ENCODE measurements around the gene MAD1L1. TPM values are rescaled to one million over a fixed set of nuclear protein-coding genes. Genes with fewer than 3 reads are reported as not detected.

Gene MAD1L1
- total RNA-seq, 1 donor from 2014 or later = 53.8 TPM

- Mint-ChIP-seq H3K9me3 (no peaks in the 10 kb centered on the region), H3K36me3 (ENCODE audit: low read depth) (peaks cover 13% of the 10 kb centered on the region), H3K27ac (ENCODE audit: unreplicated experiment) (no peak overlapping the region), H3K27me3 (ENCODE audit: low read depth) (no peaks in the 10 kb centered on the region), H3K4me1 (peaks cover 12% of the 10 kb centered on the region), H3K4me3 (no peak overlapping the region)
- TF ChIP-seq, protein P1, sequence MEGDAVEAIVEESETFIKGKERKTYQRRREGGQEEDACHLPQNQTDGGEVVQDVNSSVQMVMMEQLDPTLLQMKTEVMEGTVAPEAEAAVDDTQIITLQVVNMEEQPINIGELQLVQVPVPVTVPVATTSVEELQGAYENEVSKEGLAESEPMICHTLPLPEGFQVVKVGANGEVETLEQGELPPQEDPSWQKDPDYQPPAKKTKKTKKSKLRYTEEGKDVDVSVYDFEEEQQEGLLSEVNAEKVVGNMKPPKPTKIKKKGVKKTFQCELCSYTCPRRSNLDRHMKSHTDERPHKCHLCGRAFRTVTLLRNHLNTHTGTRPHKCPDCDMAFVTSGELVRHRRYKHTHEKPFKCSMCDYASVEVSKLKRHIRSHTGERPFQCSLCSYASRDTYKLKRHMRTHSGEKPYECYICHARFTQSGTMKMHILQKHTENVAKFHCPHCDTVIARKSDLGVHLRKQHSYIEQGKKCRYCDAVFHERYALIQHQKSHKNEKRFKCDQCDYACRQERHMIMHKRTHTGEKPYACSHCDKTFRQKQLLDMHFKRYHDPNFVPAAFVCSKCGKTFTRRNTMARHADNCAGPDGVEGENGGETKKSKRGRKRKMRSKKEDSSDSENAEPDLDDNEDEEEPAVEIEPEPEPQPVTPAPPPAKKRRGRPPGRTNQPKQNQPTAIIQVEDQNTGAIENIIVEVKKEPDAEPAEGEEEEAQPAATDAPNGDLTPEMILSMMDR (conservative IDR thresholded peaks at IDR 0.05) = no peak
- no peak for DNase-seq (ENCODE audit: low read depth, low spot score)
Measured at GRCh38 chr7:2118056-2118455, 114.7 kb downstream of the MAD1L1 start.

- H3K36me3 Mint-ChIP-seq (ENCODE audit: low read depth) = peaks cover 18% of the 10 kb centered on the region
- no peaks in the 10 kb centered on the region for H3K9me3 Mint-ChIP-seq
- H3K27ac Mint-ChIP-seq (ENCODE audit: unreplicated experiment) = peak overlapping the region; percentile 93
- DNase-seq (ENCODE audit: low read depth, low spot score) = no peak
- TF ChIP-seq, protein P1 (conservative IDR thresholded peaks at IDR 0.05) = no peak
- H3K4me3 Mint-ChIP-seq = no peak overlapping the region
- no peaks in the 10 kb centered on the region for H3K27me3 Mint-ChIP-seq (ENCODE audit: low read depth)
- peaks cover 16% of the 10 kb centered on the region for H3K4me1 Mint-ChIP-seq
Measured at GRCh38 chr7:2117646-2118045, 115.1 kb downstream of the MAD1L1 start.

GRCh38 chr7:2116989-2117591 lies 115.7 kb downstream of the MAD1L1 start:
- Mint-ChIP-seq H3K27ac (ENCODE audit: unreplicated experiment) (no peak overlapping the region), H3K9me3 (no peaks in the 10 kb centered on the region), H3K36me3 (ENCODE audit: low read depth) (peaks cover 22% of the 10 kb centered on the region), H3K4me1 (peaks cover 22% of the 10 kb centered on the region), H3K4me3 (no peak overlapping the region), H3K27me3 (ENCODE audit: low read depth) (no peaks in the 10 kb centered on the region)
- no peak for DNase-seq (ENCODE audit: low read depth, low spot score)
- TF ChIP-seq, protein P1 (conservative IDR thresholded peaks at IDR 0.05) = no peak

DNA sequence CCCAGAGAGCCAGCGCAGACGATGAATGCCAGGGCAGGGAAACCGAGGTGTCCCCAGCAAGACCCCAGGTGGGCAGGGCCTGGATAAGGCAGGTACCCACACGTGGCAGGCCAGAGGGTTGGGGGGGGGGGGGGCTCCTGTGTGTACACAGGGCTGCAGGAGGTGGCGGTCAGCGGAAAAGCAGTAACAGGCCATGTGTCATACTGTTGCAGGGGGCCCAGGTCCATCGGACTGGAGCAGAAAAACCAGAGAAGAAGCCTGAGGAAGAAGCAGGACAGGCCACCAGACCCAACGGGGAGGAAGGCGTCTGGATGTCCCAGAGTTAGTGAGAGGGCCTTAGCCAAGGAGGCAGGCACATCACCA lies 116.3 kb downstream of the MAD1L1 start:
- no peak overlapping the region for H3K4me3 Mint-ChIP-seq
- TF ChIP-seq, protein P1 (conservative IDR thresholded peaks at IDR 0.05) = no peak
- H3K27me3 Mint-ChIP-seq (ENCODE audit: low read depth) = no peaks in the 10 kb centered on the region
- no peaks in the 10 kb centered on the region for H3K9me3 Mint-ChIP-seq
- H3K27ac Mint-ChIP-seq (ENCODE audit: unreplicated experiment) = no peak overlapping the region
- DNase-seq (ENCODE audit: low read depth, low spot score) = no peak
- H3K36me3 Mint-ChIP-seq (ENCODE audit: low read depth) = peaks cover 26% of the 10 kb centered on the region
- H3K4me1 Mint-ChIP-seq = peaks cover 29% of the 10 kb centered on the region

DNA sequence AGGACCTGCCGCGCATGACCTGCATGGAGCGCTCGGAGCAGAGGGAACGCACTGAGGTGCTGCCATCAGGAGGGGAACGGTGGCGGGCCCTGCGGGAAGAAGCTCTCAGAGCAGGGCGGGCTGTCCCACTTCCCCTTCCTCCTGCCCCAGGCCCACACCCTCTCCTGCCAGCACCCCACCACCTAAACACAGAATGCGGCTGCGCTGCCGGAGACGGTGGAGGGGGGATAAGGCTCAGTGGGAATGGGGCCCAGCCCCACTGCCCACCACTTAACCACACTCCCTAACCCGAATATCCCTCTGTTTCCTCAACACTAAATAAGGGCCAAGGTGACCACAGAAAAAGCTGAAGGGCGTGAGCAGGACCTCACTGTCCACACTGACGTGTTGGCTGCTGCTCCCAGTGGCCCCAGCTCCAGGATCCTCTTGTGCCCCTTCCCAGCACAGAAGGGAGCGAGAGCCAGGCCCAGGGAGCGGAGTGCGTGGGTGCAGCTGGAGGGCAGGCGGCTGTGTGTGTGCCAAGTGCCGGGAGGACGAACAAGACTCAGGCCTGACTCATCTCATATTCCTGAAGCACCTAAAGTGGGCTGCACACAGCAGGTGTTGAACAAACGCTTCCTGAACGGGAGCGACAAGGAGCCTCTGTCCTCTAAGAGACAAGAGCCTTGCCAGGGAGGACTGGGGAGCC lies 116.8 kb downstream of the MAD1L1 start:
- H3K27me3 Mint-ChIP-seq (ENCODE audit: low read depth) = no peaks in the 10 kb centered on the region
- TF ChIP-seq, protein P1 (conservative IDR thresholded peaks at IDR 0.05) = no peak
- no peak overlapping the region for H3K27ac Mint-ChIP-seq (ENCODE audit: unreplicated experiment)
- H3K4me1 Mint-ChIP-seq = peaks cover 34% of the 10 kb centered on the region
- DNase-seq (ENCODE audit: low read depth, low spot score) = no peak
- H3K9me3 Mint-ChIP-seq = no peaks in the 10 kb centered on the region
- H3K36me3 Mint-ChIP-seq (ENCODE audit: low read depth) = peaks cover 30% of the 10 kb centered on the region
- no peak overlapping the region for H3K4me3 Mint-ChIP-seq

Data from neural crest cell (in vitro differentiated cells).